ENCODE data around the gene TMEM14A.

The TMEM14A gene

DNA sequence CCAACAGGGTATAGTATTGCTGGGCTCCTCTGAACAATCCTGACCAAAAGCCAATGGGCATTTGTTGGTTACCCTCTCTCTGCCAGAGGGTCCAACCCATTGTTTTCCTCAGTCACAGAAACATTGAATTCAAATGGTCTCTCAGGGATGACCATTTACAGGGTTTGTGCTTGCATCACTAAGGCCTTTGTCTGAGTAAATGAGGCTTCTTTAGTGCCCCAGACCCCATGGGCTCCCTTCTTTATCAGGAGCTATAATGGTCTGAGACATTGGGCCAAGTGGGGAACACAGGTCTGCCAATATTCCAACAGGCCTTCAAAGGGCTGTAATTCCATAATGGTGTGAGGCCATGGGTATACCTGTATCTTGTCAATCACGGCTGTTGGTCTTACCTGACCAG lies 65.2 kb downstream of the TMEM14A start:
- no peak for DNase-seq (ENCODE audit: low read depth in 3 of 3)

All from stimulated activated CD4-positive, alpha-beta T cell treated with anti-CD3 and anti-CD28 coated beads, TNF-alpha, amount 100 ng/mL, for 24 hours (primary cell).